CD14-positive monocyte (primary cell): ENCODE measurements around the gene RAB27B. TPM values are rescaled to one million over a fixed set of nuclear protein-coding genes. Genes with fewer than 3 reads are reported as not detected.

Experiments used
- DNase-seq, 3 donors: peaks; one replicate each; pipeline ENCODE4 v3.0.0-alpha.2; 2011 to 2022
- H2AFZ ChIP-seq: 2 replicates; pipeline ENCODE4 v1.6.0; 2012; ENCODE audit warnings: mild to moderate bottlenecking, low read depth, low read length, inconsistent platforms; ENCODE audit not compliant: insufficient read depth, poor library complexity, severe bottlenecking
- H3K27ac ChIP-seq, 2 donors: 1 replicate in 1 of 2; 2 replicates in 1 of 2; pipeline ENCODE4 v1.5.1; 2012 to 2013; ENCODE audit warnings: low read length in 2 of 2, control low read depth in 1 of 2, inconsistent platforms in 1 of 2, low read depth in 1 of 2, mild to moderate bottlenecking in 1 of 2
- H3K27me3 ChIP-seq, 2 donors: one replicate each; pipeline versions ENCODE4 v1.6.0 to v1.6.1; 2011 to 2013; ENCODE audit warnings: low read length in 2 of 2; ENCODE audit not compliant: control insufficient read depth in 2 of 2, insufficient read depth in 2 of 2
- H3K36me3 ChIP-seq, 2 donors: replicated peaks in 1 of 2; 1 replicate in 1 of 2; 2 replicates in 1 of 2; pipeline versions ENCODE4 v1.5.1 to v1.6.1; 2012 to 2013; ENCODE audit warnings: low read length in 2 of 2, control low read depth in 1 of 2, inconsistent platforms in 1 of 2, mild to moderate bottlenecking in 1 of 2; ENCODE audit not compliant: insufficient read depth in 2 of 2, control insufficient read depth in 1 of 2
- H3K4me1 ChIP-seq, 2 donors: 1 replicate in 1 of 2; 2 replicates in 1 of 2; pipeline versions ENCODE4 v1.5.1 to v1.6.1; 2012 to 2013; ENCODE audit warnings: low read length in 2 of 2, control low read depth in 1 of 2, inconsistent platforms in 1 of 2, mild to moderate bottlenecking in 1 of 2, moderate library complexity in 1 of 2; ENCODE audit not compliant: insufficient read depth in 2 of 2, control insufficient read depth in 1 of 2
- H3K4me2 ChIP-seq: replicated peaks from 2 replicates; pipeline ENCODE3; 2012; ENCODE audit warnings: low read length, moderate library complexity, mild to moderate bottlenecking; ENCODE audit not compliant: poor library complexity, severe bottlenecking; ENCODE audit errors: extremely low read depth
- H3K4me3 ChIP-seq, 3 experiments: fragments of 200-600 bp in 1 of 3; sonication (generic) in 1 of 3; replicated peaks in 1 of 3; 1 replicate in 2 of 3; 2 replicates in 1 of 3; pipeline ENCODE4 v1.5.1; 2011 to 2013; ENCODE audit warnings: low read length in 3 of 3, mild to moderate bottlenecking in 3 of 3, control low read depth in 2 of 3, low read depth in 2 of 3, inconsistent platforms in 1 of 3, moderate library complexity in 1 of 3
- H3K79me2 ChIP-seq: 2 replicates; pipeline ENCODE4 v1.6.0; 2012; ENCODE audit warnings: mild to moderate bottlenecking, control low read depth, inconsistent platforms, low read length, moderate library complexity; ENCODE audit not compliant: insufficient read depth
- H3K9ac ChIP-seq: 2 replicates; pipeline ENCODE4 v1.6.0; 2017; ENCODE audit warnings: low read length, mild to moderate bottlenecking; ENCODE audit not compliant: insufficient read depth, poor library complexity, severe bottlenecking
- H3K9me3 ChIP-seq, 2 donors: replicated peaks in 1 of 2; 1 replicate in 1 of 2; 2 replicates in 1 of 2; pipeline versions ENCODE4 v1.5.1 to v1.6.1; 2012 to 2013; ENCODE audit warnings: low read length in 2 of 2, control low read depth in 1 of 2; ENCODE audit not compliant: control insufficient read depth in 1 of 2, insufficient read depth in 1 of 2
- H4K20me1 ChIP-seq: 2 replicates; pipeline ENCODE4 v1.6.0; 2012; ENCODE audit warnings: mild to moderate bottlenecking, low read length, control low read depth, moderate library complexity; ENCODE audit not compliant: insufficient read depth
- H3K27ac Mint-ChIP-seq, 7 donors: one replicate each; pipeline ENCODE4 v1.8.0; 2020; ENCODE audit warnings: mild to moderate bottlenecking in 7 of 7, mixed read lengths in 7 of 7, moderate library complexity in 6 of 7, inconsistent platforms in 2 of 7
- H3K27me3 Mint-ChIP-seq, 3 donors: one replicate each; pipeline ENCODE4 v1.8.0; 2021 to 2022; ENCODE audit warnings: low read depth in 3 of 3, mild to moderate bottlenecking in 3 of 3, mixed read lengths in 3 of 3, moderate library complexity in 3 of 3, inconsistent platforms in 1 of 3
- H3K36me3 Mint-ChIP-seq, 2 donors: one replicate each; pipeline ENCODE4 v1.8.0; 2020; ENCODE audit warnings: mixed read lengths in 2 of 2, inconsistent platforms in 1 of 2, mild to moderate bottlenecking in 1 of 2
- H3K4me1 Mint-ChIP-seq: one replicate; pipeline ENCODE4 v1.8.0; 2020; ENCODE audit warnings: mild to moderate bottlenecking, mixed read lengths
- H3K4me3 Mint-ChIP-seq, 2 donors: one replicate each; pipeline ENCODE4 v1.8.0; 2020; ENCODE audit warnings: mild to moderate bottlenecking in 2 of 2, mixed read lengths in 2 of 2, moderate library complexity in 1 of 2
- H3K9me3 Mint-ChIP-seq, 7 donors: one replicate each; pipeline ENCODE4 v1.8.0; 2020 to 2022; ENCODE audit warnings: mixed read lengths in 7 of 7, mild to moderate bottlenecking in 6 of 7, moderate library complexity in 6 of 7, inconsistent platforms in 2 of 7
- WGBS: methylation state at CpG from one replicate; pipeline ENCODE4 v1.1.5; 2013; ENCODE audit warnings: missing lambda C conversion rate; ENCODE audit not compliant: insufficient coverage; 5-methylcytosine and 5-hydroxymethylcytosine counted together
- intact Hi-C, 2 donors: fragments of 100-400 bp; cut with micrococcal nuclease; formaldehyde crosslinking; loops; one replicate each; pipeline versions ENCODE4 v1.15.0 to v1.15.1; 2023
- polyA plus RNA-seq, 3 donors: library from polyadenylated mRNA; depleted of rRNA in 1 of 3; unstranded in 2 of 3; stranded (reverse) in 1 of 3; fragments of 300-500 nt in 2 of 3; fragments of >200 nt in 1 of 3; fragmentation: Illumina TruSeq in 2 of 3; gene quantifications; 1 replicate in 2 of 3; 2 replicates in 1 of 3; pipeline ENCODE4 v1.2.3, GENCODE V29; 2012 to 2021
- TF ChIP-seq, protein P1 (sequence below): fragments of 200-600 bp; IDR thresholded peaks from one replicate; pipeline ENCODE4 v1.8.0; 2022; ENCODE audit warnings: antibody characterized with exemption, mild to moderate bottlenecking

RAB27B gene
- polyA plus RNA-seq, 3 donors, result 0.11 to 0.13 TPM; not detected in 1

- TF ChIP-seq, protein P1, sequence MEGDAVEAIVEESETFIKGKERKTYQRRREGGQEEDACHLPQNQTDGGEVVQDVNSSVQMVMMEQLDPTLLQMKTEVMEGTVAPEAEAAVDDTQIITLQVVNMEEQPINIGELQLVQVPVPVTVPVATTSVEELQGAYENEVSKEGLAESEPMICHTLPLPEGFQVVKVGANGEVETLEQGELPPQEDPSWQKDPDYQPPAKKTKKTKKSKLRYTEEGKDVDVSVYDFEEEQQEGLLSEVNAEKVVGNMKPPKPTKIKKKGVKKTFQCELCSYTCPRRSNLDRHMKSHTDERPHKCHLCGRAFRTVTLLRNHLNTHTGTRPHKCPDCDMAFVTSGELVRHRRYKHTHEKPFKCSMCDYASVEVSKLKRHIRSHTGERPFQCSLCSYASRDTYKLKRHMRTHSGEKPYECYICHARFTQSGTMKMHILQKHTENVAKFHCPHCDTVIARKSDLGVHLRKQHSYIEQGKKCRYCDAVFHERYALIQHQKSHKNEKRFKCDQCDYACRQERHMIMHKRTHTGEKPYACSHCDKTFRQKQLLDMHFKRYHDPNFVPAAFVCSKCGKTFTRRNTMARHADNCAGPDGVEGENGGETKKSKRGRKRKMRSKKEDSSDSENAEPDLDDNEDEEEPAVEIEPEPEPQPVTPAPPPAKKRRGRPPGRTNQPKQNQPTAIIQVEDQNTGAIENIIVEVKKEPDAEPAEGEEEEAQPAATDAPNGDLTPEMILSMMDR, result no peak
- Mint-ChIP-seq H3K4me3 (no peak overlapping the region), H3K27ac (no peak overlapping the region), H3K36me3 (no peaks in the 10 kb centered on the region), H3K4me1 (no peaks in the 10 kb centered on the region), H3K9me3 (peaks cover 0 to 6% (median 0%) of the 10 kb centered on the region in 7 donors), H3K27me3 (peaks cover under 1 to 5% (median 3%) of the 10 kb centered on the region in 3 donors)
- H3K27ac ChIP-seq, result no peak overlapping the region
- H3K4me1 ChIP-seq, result no peaks in the 10 kb centered on the region
- no peaks in the 10 kb centered on the region for H3K36me3 ChIP-seq
- no CpG with 5 or more reads among the region's 1 CpG for WGBS
- no peak overlapping the region for H3K4me3 ChIP-seq
- no peaks in the 10 kb centered on the region for H3K9me3 ChIP-seq
- H3K9ac ChIP-seq, result no peak overlapping the region
- H2AFZ ChIP-seq, result no peak overlapping the region
- DNase-seq, result no peak
- intact Hi-C loops, result no loop called here
- no peak overlapping the region for H3K4me2 ChIP-seq
- H3K27me3 ChIP-seq, result no peaks in the 10 kb centered on the region
- no peaks in the 10 kb centered on the region for H3K79me2 ChIP-seq
- H4K20me1 ChIP-seq, result no peaks in the 10 kb centered on the region
Observed at GRCh38 chr18:54872681-54873080, 44.4 kb downstream of the RAB27B start.

GRCh38 chr18:54873884-54874255 lies 45.6 kb downstream of the RAB27B start:
- H3K27me3 Mint-ChIP-seq, result peaks cover 0 to 3% (median 2%) of the 10 kb centered on the region in 3 donors
- Histone ChIP-seq H3K79me2 (no peaks in the 10 kb centered on the region), H3K36me3 (no peaks in the 10 kb centered on the region), H3K9ac (no peak overlapping the region), H3K4me3 (no peak overlapping the region), H3K4me2 (no peak overlapping the region), H3K9me3 (no peaks in the 10 kb centered on the region), H3K27me3 (no peaks in the 10 kb centered on the region), H3K4me1 (no peaks in the 10 kb centered on the region), H2AFZ (no peak overlapping the region), H3K27ac (no peak overlapping the region), H4K20me1 (no peaks in the 10 kb centered on the region)
- no peak overlapping the region for H3K27ac Mint-ChIP-seq
- peaks cover 0 to 2% (median 0%) of the 10 kb centered on the region in 7 donors for H3K9me3 Mint-ChIP-seq
- no peak overlapping the region for H3K4me3 Mint-ChIP-seq
- TF ChIP-seq, protein P1, result no peak
- H3K36me3 Mint-ChIP-seq, result no peaks in the 10 kb centered on the region
- intact Hi-C loops, result no loop called here
- DNase-seq, result no peak
- H3K4me1 Mint-ChIP-seq, result no peaks in the 10 kb centered on the region
- 100% methylated on average over 1 of the region's 2 CpGs for WGBS
